GM21381 (cell line): ENCODE results near the gene HEY2.
"Not testable (repeated sequence)": the region's sequence is repeated elsewhere in the genome, so short reads cannot be mapped to it uniquely, and the experiment has no call there.

Source experiments
- ATAC-seq: cut with Tn5 transposase; IDR thresholded peaks from one replicate; pipeline ENCODE4 v1.9.1; 2021; ENCODE audit warnings: mild to moderate bottlenecking, moderate library complexity; ENCODE audit not compliant: unreplicated experiment

Gene HEY2

DNA sequence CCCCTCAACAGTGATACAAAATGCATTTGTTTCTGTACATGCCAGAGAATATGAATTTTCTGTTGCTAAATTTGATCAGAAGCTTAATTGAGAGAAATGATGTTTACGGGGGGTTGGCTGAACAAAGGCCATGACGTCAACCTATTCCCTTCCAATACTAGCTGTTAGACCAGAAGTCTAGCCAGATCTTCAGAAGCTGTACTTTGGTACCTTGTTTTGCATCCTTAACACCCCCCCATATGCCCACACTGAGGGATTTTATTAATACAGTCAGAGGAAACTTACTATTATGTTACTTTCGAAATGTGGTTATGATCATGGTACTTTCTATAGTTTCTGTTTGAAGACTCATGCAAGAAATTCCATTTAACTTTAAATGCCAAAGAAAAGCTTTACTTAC, 44.4 kb downstream of the HEY2 start:
- ATAC-seq: no peak

DNA sequence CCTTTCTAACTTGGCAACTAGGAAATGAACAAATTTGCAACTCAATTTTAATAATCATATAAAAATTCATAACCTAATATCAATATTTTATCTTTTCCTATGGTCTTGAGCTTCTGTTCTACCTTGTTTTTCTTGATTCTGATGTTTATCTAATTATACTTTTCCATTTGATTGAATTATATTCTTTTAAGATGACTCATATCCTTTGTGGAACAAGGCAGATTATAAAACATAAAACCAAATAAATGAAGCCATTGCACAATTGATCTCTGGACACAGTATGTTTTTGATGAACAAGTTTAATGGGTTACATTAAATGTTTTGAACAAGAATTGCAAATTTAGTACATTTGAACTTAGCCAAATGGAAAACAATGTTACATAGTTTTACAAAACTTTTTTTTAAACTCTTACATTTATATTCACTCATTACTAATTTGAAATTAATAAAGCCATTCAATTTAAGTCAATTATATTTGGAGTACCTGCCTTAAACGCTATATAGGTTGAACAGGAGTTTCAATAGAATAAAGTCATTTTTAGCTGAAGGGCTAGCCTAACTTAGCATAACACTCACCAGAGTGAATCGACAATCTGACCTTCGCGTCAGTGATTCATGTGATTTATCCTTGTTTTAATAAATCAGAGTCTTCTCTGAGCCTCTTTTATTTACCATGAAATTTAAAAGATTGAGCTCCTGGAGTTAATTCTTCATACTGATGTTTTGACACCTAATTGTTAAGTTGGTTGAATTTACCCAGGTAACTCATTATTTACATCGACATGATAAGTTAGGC, 45.1 kb downstream of the HEY2 start:
- no peak for ATAC-seq

DNA sequence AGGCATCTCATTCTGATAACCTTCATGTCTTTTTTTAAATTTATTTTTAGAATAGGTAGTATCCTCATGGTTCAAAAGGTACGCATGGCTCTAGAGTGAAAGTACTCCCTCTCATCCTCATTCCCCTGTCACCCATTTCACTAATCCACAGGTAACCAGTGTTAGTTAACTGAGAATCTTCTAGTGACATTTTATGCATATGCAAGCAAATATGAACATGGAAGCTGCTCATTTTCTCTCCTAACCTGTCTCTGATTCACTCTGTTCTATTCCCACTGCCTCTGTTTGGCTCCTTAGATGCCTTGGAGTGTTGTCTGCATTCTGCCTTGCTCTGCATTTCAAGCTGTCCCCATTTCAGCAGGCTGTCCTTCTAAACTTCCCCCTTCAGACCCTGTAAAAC, 45.9 kb downstream of the HEY2 start:
- ATAC-seq: no peak

DNA sequence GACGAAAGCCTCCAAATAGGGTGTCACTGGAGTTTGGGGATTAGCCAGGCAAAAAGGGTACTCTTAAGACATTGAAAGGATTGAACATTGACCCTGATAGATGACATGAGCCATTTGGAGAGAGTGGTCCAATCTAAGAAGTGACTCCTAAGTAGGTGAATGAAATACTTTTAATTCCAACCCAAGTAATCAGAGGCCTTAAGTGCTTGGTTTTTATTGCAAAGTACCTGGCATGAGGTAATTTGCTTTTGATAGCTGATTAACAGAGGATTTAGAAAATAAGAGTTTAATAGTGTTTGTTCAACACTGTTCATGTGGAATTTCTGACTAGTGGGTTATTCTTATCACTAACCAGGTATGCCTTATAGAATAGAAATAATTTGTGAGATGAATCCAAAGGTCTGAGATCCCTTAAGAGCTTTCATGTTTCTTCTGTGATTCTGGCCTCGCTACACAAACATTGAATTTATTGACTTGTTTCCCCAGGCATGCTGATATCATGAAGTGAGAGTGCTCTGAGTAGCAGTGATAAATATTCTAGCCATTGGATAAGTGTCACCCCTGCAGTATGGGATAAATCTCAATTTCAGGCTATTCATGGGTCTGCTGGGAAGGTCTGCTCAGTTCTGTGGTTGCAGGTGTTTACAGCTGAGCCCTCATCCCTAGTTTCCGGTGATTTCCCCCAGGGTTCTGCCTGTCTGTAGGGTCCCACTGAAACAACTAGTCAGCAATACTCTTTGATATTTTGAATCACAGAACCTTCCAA, 47.9 kb downstream of the HEY2 start:
- ATAC-seq: no peak

DNA sequence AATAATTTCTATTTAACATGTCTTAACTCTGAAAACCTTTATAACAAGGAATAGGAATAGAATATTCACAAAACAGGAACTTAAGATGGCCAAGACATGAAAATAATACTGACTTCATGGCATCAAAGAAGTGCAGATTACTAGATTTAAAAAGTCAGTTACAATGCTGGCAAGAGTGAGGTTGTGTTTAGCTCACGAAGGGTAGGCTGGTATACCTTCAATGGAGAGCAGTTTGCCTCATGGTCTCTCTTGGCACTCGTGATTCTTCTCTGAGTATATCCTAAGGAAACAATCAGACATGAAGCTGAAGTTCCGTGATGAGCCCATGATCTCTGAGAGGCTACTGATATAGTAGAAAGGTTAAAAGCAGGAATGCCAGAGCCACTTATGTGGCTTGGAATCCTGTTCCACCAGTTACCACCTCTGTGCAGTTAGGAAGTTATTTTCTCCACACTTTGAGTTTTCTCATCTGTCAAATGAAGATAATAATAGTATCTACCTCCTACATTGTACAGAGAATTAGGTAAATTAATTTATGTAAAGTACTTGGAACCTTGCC, 48.5 kb downstream of the HEY2 start:
- ATAC-seq: no peak

DNA sequence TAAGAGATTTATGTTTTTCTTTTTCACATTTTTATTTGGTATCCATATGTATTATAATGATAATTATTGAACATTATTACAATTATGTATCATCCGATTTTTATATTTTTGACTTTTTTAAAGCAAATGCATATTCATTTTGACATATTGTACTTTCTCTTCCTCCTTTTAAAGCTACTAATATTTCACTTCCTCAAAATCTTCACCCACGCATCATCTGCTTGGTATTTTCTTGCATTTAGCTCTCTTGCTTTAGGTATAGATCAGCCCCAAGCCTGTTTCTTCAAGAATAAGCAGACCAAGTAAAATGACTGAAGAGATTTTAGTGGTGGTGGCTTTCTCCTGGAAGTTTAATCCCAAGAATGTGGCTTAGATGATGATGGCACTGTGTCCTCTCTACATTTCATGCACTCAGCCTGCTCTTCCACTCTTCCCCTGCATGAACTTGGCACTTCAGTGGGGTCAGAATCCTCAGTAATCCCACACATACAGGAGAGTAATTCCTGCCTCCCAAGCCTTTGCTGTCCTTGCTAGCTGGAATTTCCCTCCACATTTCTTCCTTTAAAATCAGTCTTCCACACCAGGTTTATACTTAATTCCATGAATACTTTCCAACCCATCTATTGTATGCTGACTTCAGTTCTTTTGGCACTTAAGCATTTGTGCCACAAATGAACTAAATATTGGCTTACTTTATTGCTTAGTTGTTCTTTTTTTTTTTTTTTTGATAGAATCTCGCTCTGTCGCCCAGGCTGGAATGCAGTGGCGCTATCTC, 49.5 kb downstream of the HEY2 start:
- ATAC-seq: peak; percentile 90

DNA sequence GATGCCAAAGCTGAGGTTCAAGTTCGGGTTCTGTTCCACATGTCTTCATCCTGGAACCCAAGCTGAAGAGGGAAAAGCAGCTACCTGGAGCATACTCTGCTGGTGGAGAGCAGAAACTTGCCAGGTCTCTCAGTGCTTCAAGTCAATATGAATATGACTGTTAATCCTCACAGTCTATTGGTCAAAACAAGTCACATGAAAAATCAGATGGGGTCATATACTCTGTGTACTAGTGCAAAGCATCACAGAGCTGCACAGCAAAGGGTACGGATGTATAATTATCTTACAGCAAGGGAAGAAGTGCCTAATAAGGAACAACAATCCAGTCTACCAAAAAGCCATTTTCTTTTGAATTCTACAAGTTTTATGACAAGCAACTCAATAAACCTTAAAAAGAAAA, 53.0 kb downstream of the HEY2 start:
- ATAC-seq: no peak

DNA sequence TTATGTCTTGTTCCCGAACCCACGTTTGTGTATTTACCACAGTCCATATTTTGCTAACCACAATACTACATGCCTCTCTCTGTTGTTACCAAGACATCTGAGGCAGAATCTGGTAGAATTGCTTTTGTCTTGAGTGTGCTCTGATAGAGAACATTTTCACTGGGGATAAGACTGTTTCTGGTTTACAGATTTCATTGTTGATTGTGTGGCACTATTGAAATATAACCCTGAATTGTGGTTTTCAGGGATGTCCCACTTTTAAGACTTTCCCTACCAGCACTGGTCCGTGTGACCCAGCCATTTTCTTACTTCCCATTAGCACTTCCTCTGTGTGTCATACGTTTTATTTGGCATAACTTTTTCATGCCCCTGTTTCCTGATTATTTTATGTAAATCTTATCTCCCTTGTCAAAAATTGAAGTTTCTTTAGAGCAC, 53.5 kb downstream of the HEY2 start:
- peak; percentile 16 for ATAC-seq

DNA sequence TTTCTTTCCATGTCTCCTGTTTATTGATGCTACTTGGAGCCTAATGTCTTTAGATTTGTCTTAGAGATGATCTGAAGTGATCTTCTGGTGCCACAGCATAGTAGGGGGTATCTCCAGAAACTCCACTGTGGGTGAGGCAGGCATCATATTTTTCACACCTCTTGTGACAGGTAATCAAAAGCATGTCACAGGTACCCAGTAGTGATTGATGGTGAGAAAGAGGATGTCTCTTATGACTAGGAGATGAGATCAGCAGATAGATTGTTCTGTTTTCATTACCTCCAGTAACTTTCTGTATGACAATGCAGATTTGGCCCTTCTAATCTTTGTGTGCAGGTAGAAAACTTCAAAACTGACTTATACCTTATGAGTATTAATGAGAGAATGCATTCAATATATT, 54.8 kb downstream of the HEY2 start:
- peak; percentile 57 for ATAC-seq

DNA sequence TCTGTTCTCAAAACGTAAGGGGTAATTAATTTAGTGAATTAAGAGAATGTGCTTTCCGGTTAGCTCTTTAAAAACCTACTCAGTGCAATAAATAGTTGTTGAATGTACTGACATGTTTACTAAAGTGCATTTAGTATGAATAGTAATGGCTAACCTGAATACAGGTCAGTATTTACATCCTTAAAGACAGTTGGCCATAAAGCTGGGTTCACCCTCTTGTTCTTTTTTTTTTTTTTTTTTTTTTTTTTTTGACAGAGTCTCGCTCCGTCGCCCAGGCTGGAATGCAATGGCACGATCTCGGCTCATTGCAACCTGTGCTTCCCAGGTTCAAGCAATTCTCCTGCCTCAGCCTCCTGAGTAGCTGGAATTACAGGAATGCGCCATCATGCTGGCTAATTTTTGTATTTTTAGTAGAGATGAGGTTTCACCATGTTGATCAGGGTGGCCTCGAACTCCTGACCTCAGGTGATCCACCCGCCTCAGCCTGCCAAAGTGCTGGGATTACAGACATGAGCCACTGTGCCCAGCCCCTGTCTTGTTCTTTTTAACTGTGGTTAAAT, 55.5 kb downstream of the HEY2 start:
- not testable (repeated sequence) for ATAC-seq

DNA sequence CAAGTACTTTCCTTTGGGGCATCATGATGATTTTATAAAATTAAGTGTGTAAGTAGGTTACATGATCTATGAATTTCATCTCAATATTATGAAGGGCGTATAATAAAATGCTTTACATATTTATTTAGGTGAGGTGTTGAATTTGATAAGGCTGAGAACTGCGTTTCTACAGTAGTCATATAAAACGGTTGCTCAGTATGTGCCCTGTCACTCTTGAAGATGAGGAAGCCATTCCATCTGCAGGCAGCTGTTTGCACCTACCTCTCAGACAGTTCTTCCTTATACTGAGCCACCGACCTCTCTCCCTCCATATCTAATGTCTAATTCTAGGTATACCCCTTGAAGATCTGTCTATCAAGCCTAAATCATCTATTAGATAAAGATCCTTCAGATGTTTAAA, 57.4 kb downstream of the HEY2 start:
- no peak for ATAC-seq

DNA sequence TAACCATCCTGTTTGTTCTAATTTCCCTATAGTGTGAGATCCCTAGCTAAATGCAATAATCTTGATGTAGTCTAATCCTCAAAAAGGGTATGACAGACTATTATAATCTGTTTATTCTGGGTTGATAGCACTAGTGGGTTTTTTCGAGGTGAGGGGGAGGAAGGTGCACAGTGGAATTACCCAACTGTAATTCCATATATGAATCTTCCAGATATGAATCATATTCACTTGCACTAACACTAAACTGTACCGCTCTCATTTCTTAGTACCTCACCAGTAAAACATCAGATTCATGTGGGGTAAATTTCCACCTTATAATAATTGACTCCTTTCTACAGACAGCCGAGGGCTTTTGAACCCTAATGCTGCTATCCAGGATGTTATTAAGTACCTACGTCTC, 57.9 kb downstream of the HEY2 start:
- no peak for ATAC-seq

DNA sequence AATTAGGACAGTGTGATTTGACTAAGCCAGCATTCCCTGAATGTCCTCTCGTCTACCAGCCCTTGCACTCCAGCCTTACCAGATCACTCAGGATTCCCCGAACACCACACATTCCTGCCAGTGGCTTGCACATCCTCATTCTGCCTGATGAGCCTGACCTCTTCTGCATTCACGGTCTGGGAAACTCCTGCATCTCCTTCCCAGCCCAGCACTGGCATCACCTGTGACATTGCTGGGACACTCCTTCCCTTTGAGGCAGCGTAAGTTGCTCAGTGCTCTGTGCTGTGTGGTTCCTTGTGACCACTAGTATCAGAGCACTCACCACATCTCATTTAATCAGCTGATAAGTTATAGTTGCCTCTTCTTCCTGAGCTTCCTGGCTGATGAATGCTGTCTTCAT, 58.6 kb downstream of the HEY2 start:
- ATAC-seq: no peak

DNA sequence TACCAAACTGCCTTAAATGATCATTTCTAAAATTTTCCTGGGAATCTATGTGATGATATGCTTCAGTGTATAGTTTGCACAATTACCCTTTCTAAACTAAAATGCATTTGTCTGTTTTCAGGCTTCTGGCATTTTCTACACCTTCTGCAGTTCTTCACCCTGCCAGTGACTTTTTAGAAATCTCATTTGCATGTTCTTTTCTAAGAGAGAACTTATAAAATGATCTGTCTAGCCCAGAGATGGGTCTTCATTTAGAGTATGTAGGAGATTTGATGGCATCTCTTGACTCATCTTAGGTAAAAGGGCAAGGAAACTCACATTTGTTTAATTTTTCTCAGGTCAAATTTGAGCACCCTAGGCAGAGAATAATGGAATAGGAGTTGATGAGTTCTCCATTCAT, 59.2 kb downstream of the HEY2 start:
- ATAC-seq: no peak

DNA sequence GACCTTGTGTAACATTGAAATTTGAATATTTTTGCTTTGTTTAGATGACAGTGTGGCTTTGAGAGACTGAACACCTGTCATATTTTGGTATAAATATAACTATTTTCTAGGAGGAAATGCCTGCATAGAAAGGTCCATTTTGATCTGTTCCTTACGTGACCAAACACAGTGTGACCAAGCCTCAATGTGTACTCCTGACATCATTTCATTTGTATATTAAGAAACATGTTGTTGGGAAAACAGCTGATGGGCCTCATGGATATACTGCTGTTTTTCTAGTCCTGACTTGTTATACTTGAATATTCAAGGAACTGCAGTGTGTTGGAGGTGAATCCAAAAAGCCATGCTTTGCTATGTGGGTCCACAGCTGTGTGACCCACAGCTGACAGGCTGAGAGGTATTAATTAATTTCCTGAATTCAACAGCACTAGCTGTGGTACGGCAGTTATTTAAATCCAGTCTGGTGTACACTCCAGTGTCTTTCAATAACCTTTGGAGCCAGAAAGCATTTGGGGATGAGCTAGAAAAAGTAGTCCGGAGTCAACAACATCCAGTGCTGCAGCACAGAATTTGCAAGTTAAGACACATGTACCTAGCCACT, 60.2 kb downstream of the HEY2 start:
- ATAC-seq: no peak

DNA sequence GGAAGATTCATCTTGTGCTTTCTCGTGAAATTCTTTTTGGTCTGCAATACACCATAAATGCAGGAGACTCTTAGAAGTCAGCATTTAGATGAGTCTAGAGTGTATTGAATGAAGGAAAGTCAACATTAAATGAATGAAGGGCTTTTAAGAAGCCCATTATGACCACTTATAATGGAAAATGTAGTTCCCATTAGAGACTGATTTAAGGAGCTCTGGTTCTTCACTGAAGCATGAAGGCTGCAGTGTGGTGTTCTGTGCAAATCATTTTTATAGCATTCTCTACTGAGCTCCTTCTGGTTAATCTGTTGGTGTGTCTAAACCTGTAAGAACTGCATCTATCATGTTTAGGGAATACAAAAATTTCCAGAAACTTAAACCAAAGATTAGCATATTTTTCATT, 61.0 kb downstream of the HEY2 start:
- no peak for ATAC-seq
